ENCODE data around the gene SLC25A38. TPM values are rescaled to one million over a fixed set of nuclear protein-coding genes. Genes with fewer than 3 reads are reported as not detected.

Gene SLC25A38
- total and polyA plus RNA-seq, 10 of the 15 experiments (the other 5 are each of a cell fraction or from before 2014, with no cell fraction given): 15.2 to 55.2 (median 39.2) TPM

GRCh38 chr3:39408493-39409372 lies 25.6 kb downstream of the SLC25A38 start:
- Histone ChIP-seq H3K4me3 (peak overlapping the region; percentile 94), H3K79me2 (ENCODE audit: control insufficient read depth, insufficient read depth, low read length) (peaks cover 46% of the 10 kb centered on the region), H3K27ac (ENCODE audit: control insufficient read depth, insufficient read depth) (peak overlapping the region; percentile 40), H3K9me3 (replicated peaks; ENCODE audit: control insufficient read depth, insufficient read depth, low read length) (no peaks in the 10 kb centered on the region), H3K27me3 (replicated peaks in 1 of 2; ENCODE audit: control insufficient read depth in 2 of 2, insufficient read depth in 2 of 2, low read length in 1 of 2) (no peaks in the 10 kb centered on the region), H3K36me3 (ENCODE audit: control insufficient read depth in 2 of 2, insufficient read depth in 2 of 2, low read length in 1 of 2) (peaks cover 19 to 57% of the 10 kb centered on the region in 2 experiments), H3K4me1 (ENCODE audit: control insufficient read depth, insufficient read depth, low read length) (no peaks in the 10 kb centered on the region), H3K9ac (ENCODE audit: control insufficient read depth, insufficient read depth, low read length) (peak overlapping the region; percentile 85), H2AFZ (ENCODE audit: control insufficient read depth, low read depth, low read length) (no peak overlapping the region), H4K20me1 (ENCODE audit: control insufficient read depth, insufficient read depth) (peaks cover 8% of the 10 kb centered on the region), H3K4me2 (ENCODE audit: control insufficient read depth, insufficient read depth) (peak overlapping the region; percentile 94)
- no TSS peak for BruUV-seq (replicated peaks)
- FAIRE-seq (no peak), ATAC-seq (peak; percentile 29), DNase-seq (ENCODE audit: low read depth, low spot score) (no peak)
- ChIA-PET CTCF (interaction anchor here (0.6 to 6.7 kb wide), 14 partner anchors 7 to 121 kb away, joined by 3 to 55 read pairs (median 6); no protein-coding TSS in a partner anchor), POLR2A (interaction anchor here (0.6 to 2.1 kb wide), 7 partner anchors 18 to 231 kb away, joined by 3 to 11 read pairs (median 5); no protein-coding TSS in a partner anchor), SMC1A (ENCODE audit: uncharacterized antibody, unreplicated experiment) (interaction anchor here (1.1 to 6.6 kb wide), 9 partner anchors 8 to 120 kb away, joined by 3 to 44 read pairs (median 5); no protein-coding TSS in a partner anchor), RAD21 (ENCODE audit: unreplicated experiment) (interaction anchor here (0.7 to 4.3 kb wide), 10 partner anchors 20 to 307 kb away, joined by 3 to 24 read pairs (median 6); no protein-coding TSS in a partner anchor)
- 32% methylated on average over 19 of the region's 21 CpGs for WGBS (ENCODE audit: insufficient coverage, insufficient replicate concordance, low lambda C conversion rate, missing lambda C conversion rate)
- TF ChIP-seq, protein P1, sequence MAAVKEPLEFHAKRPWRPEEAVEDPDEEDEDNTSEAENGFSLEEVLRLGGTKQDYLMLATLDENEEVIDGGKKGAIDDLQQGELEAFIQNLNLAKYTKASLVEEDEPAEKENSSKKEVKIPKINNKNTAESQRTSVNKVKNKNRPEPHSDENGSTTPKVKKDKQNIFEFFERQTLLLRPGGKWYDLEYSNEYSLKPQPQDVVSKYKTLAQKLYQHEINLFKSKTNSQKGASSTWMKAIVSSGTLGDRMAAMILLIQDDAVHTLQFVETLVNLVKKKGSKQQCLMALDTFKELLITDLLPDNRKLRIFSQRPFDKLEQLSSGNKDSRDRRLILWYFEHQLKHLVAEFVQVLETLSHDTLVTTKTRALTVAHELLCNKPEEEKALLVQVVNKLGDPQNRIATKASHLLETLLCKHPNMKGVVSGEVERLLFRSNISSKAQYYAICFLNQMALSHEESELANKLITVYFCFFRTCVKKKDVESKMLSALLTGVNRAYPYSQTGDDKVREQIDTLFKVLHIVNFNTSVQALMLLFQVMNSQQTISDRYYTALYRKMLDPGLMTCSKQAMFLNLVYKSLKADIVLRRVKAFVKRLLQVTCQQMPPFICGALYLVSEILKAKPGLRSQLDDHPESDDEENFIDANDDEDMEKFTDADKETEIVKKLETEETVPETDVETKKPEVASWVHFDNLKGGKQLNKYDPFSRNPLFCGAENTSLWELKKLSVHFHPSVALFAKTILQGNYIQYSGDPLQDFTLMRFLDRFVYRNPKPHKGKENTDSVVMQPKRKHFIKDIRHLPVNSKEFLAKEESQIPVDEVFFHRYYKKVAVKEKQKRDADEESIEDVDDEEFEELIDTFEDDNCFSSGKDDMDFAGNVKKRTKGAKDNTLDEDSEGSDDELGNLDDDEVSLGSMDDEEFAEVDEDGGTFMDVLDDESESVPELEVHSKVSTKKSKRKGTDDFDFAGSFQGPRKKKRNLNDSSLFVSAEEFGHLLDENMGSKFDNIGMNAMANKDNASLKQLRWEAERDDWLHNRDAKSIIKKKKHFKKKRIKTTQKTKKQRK (IDR thresholded peaks at IDR 0.05; ENCODE audit: low read depth, low read length): no peak
- TF ChIP-seq POLR2AphosphoS5 (IDR thresholded peaks at IDR 0.05; ENCODE audit: low read length) (peak; percentile 22; the same call in 1 of the 2 replicates), MEF2B (IDR thresholded peaks at IDR 0.05; ENCODE audit: partially characterized antibody, poor library complexity, severe bottlenecking) (no peak), YY1 (IDR thresholded peaks at IDR 0.05; ENCODE audit: low read depth, low read length) (0 out of 2 replicates have a peak, but pooled peaks have one; percentile 14), ZNF384 (IDR thresholded peaks at IDR 0.05; ENCODE audit: borderline replicate concordance, low read depth, low read length) (peak; percentile 20; the same call in 1 of the 2 replicates)
- intact Hi-C loops (cut with micrococcal nuclease; ENCODE audit: unreplicated experiment): no loop called here
- in situ Hi-C loops (cut with MboI): no loop called here
